HG02970 (cell line): ENCODE data around the gene MOV10.
A peak's percentile ranks its signal among the peaks of the same experiment; 100 is the strongest.

Source experiments
- ATAC-seq: cut with Tn5 transposase; IDR thresholded peaks from one replicate; pipeline ENCODE4 v1.9.1; 2021; ENCODE audit warnings: mild to moderate bottlenecking, moderate library complexity, moderate number of reproducible peaks; ENCODE audit not compliant: unreplicated experiment, low FRiP score

The MOV10 gene

DNA sequence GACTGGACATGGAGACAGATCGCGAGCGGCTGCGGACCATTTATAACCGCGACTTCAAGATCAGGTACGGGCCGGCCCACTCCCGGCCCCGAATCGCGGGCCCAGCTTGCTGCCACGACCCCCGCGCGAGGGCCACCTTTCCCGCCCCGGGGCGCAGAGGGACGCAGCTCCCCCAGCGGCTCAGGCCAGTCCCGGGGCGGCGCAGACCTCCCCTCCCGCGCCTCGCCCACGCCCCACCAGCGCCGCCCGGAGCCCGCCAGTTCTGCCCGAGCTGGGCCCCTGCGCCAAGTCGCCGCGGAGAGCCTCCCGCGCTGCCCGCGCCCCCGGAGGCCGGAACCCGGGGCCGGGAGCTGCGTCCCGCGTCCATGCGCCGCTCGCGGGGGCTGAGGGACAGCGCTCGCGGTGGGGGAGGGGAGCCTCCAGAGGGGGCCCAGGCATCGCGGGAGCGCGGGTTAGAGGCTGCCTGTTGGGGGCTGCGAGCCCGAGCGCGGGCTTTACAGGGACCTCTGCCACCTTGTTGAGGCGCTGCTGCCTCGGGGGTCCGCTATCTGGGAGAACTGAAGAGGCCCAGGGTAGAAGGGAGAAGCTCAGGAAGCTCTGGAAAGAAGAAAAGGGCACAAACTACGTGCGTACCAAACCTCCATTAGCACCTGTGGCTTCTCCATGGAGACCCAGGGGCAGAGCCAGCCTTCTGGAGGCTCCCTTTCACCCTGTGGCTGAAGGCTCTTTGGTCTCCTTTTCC, 698 bp downstream of the MOV10 start:
- ATAC-seq = peak; percentile 36

- ATAC-seq = no peak
Measured at GRCh38 chr1:112675728-112676381, 1.4 kb downstream of the MOV10 start.

GRCh38 chr1:112676543-112676942, 2.1 kb downstream of the MOV10 start:
- ATAC-seq = no peak

- no peak for ATAC-seq
Measured at GRCh38 chr1:112677501-112677900, 3.0 kb downstream of the MOV10 start.

GRCh38 chr1:112678605-112679004, 4.1 kb downstream of the MOV10 start:
- no peak for ATAC-seq

DNA sequence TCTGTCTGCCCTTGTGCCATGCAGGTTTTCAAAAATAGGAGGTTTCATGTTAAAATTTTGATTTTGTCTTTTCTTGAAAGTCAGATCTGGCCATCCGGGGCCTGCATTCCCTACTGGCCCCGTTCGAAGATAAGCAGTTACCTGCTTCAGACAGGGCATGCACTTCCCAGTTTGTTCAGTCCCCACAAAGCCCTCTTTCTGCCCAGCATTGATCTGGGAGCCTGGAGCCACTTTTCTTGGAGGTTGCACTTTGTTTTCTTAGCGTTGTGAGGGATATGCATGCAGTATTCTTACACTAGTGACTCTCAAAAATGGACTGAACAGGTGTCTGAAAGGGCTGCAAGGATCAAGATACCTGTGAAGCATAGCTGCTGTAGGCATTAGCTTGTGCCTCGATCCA, 11.5 kb downstream of the MOV10 start:
- no peak for ATAC-seq

- ATAC-seq = no peak
Measured at GRCh38 chr1:112686417-112686816, 12.0 kb downstream of the MOV10 start.

- no peak for ATAC-seq
Measured at GRCh38 chr1:112686835-112687234, 12.4 kb downstream of the MOV10 start.

DNA sequence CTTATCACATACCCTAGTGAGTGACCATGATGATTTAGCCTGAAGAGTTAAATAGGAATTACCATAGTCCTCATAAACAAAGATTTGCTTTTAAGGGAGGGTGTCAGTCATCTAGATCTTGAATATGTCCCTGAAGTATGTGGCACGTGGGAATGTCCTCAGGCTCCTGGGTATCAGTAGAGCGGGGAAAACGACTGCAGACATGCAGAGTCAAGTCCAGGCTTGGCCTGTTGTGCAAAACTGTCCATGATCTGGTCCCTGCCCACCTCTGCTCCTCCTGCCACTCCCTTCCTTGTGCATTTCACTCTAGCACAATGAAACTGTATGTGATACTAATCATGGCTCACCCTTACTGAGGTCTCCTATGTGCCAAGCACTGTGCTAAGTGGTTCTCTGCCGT, 12.9 kb downstream of the MOV10 start:
- ATAC-seq = no peak

- no peak for ATAC-seq
Measured at GRCh38 chr1:112687785-112688496, 13.5 kb downstream of the MOV10 start.

GRCh38 chr1:112688781-112689193, 14.3 kb downstream of the MOV10 start:
- ATAC-seq = no peak

- ATAC-seq = no peak
Measured at GRCh38 chr1:112689196-112689841, 14.9 kb downstream of the MOV10 start.

- no peak for ATAC-seq
Measured at GRCh38 chr1:112689842-112690237, 15.4 kb downstream of the MOV10 start.

DNA sequence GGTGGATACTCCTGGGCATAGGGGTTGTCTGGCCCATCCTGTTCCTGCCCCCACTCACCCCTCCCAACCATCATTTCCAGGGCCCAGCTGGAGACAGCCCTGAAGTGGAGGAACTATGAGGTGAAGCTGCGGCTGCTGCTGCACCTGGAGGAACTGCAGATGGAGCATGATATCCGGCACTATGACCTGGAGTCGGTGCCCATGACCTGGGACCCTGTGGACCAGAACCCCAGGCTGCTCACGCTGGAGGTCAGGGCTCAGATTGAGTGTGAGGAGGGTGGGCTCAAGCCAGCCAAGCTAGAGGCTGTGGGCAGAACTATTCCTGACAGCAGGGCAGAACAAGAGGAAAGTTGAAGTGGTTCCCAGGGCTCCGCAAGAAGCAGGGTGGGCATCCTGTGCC, 18.2 kb downstream of the MOV10 start:
- no peak for ATAC-seq

- no peak for ATAC-seq
Measured at GRCh38 chr1:112693821-112694220, 19.4 kb downstream of the MOV10 start.

- ATAC-seq = no peak
Measured at GRCh38 chr1:112694363-112694929, 20.0 kb downstream of the MOV10 start.

DNA sequence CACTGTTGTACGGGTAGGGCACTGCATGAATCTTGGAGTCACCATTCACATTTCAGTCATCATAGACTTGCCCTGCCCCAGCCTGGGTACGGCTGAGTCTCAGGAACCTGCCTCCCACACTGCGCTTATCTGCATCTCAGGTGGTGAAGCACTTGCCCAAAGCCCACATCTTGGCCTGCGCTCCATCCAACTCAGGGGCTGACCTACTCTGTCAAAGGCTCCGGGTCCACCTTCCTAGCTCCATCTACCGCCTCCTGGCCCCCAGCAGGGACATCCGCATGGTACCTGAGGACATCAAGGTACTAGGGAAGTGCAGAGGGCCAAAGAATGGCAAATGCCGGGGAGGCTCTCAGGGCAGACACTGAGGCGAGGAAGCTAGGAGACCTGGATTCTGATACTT, 20.8 kb downstream of the MOV10 start:
- ATAC-seq = no peak

DNA sequence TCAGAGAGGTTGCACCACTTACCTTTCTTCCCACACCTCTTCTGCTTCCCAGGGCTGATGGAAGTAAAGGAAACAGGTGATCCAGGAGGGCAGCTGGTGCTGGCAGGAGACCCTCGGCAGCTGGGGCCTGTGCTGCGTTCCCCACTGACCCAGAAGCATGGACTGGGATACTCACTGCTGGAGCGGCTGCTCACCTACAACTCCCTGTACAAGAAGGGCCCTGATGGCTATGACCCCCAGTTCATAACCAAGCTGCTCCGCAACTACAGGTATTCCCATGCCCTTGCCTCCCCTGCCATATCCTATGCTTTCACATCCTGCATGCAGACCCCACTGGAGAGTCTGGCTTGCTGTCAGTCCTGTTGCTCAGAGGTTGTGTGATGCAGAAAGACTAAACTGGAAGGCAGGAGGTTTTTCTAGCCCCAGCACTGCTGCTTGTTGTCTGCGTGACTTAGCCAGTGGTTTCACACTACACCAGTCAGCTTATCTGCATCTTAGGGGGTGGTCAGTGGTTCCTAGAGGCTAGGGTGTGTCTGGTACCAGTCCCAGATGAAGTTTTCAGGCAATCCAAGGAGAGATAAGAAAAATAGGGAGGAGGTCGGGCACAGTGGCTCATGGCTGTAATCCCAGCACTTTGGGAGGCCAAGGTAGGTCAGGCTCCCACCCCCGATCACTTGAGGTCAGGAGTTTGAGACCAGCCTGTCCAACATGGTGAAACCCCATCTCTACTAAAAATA, 22.3 kb downstream of the MOV10 start:
- no peak for ATAC-seq

GRCh38 chr1:112697781-112698201, 23.3 kb downstream of the MOV10 start:
- no peak for ATAC-seq
